Neural crest cell (in vitro differentiated cells): Measurements from ENCODE around the gene ABCA6. TPM values are rescaled to one million over a fixed set of nuclear protein-coding genes. Genes with fewer than 3 reads are reported as not detected.

Experiments used
- DNase-seq: peaks from one replicate; pipeline ENCODE4 v3.0.0; 2021; ENCODE audit warnings: low read depth, mixed read lengths, low spot score
- H3K27ac Mint-ChIP-seq: one replicate; pipeline ENCODE4 v1.8.0; 2021; ENCODE audit warnings: mild to moderate bottlenecking, mixed read lengths; ENCODE audit not compliant: unreplicated experiment
- H3K27me3 Mint-ChIP-seq: 2 replicates; pipeline ENCODE4 v1.8.0; 2021; ENCODE audit warnings: low read depth, mild to moderate bottlenecking, mixed read lengths
- H3K36me3 Mint-ChIP-seq: 2 replicates; pipeline ENCODE4 v1.8.0; 2021; ENCODE audit warnings: low read depth, mild to moderate bottlenecking, mixed read lengths
- H3K4me1 Mint-ChIP-seq: 2 replicates; pipeline ENCODE4 v1.8.0; 2021; ENCODE audit warnings: mixed read lengths
- H3K4me3 Mint-ChIP-seq: one replicate; pipeline ENCODE4 v1.8.0; 2021; ENCODE audit warnings: mild to moderate bottlenecking, mixed read lengths
- H3K9me3 Mint-ChIP-seq: 2 replicates; pipeline ENCODE4 v1.8.0; 2021; ENCODE audit warnings: mixed read lengths
- CTCF ChIP-seq: fragments of 200-600 bp; sonication (generic); conservative IDR thresholded peaks from 2 replicates; pipeline ENCODE4 v1.5.0; 2021; ENCODE audit warnings: antibody characterized with exemption, mild to moderate bottlenecking
- total RNA-seq: library from RNA; stranded (reverse); gene quantifications from 2 replicates; pipeline ENCODE4 v1.2.1, GENCODE V29; 2021

The ABCA6 gene
- total RNA-seq, 1 donor from 2014 or later, result 0.16 TPM

GRCh38 chr17:69105907-69106730 lies 35.6 kb downstream of the ABCA6 start:
- Mint-ChIP-seq H3K27me3 (no peaks in the 10 kb centered on the region), H3K36me3 (no peaks in the 10 kb centered on the region), H3K9me3 (no peaks in the 10 kb centered on the region), H3K4me3 (no peak overlapping the region), H3K4me1 (no peaks in the 10 kb centered on the region), H3K27ac (no peak overlapping the region)
- no peak for TF ChIP-seq CTCF
- DNase-seq, result no peak

GRCh38 chr17:69103557-69104233 lies 38.0 kb downstream of the ABCA6 start:
- Mint-ChIP-seq H3K27me3 (no peaks in the 10 kb centered on the region), H3K4me3 (no peak overlapping the region), H3K4me1 (no peaks in the 10 kb centered on the region), H3K36me3 (no peaks in the 10 kb centered on the region), H3K9me3 (no peaks in the 10 kb centered on the region), H3K27ac (no peak overlapping the region)
- no peak for TF ChIP-seq CTCF
- DNase-seq, result no peak

GRCh38 chr17:69098625-69099024 lies 43.1 kb downstream of the ABCA6 start:
- H3K4me3 Mint-ChIP-seq, result no peak overlapping the region
- DNase-seq, result no peak
- H3K36me3 Mint-ChIP-seq, result no peaks in the 10 kb centered on the region
- no peak overlapping the region for H3K27ac Mint-ChIP-seq
- H3K9me3 Mint-ChIP-seq, result peaks cover 2% of the 10 kb centered on the region
- H3K4me1 Mint-ChIP-seq, result peaks cover 4% of the 10 kb centered on the region
- TF ChIP-seq CTCF, result no peak
- H3K27me3 Mint-ChIP-seq, result no peaks in the 10 kb centered on the region

- TF ChIP-seq CTCF, result no peak
These were observed 45.2 kb downstream of the ABCA6 start for GRCh38 chr17:69096541-69096940.

GRCh38 chr17:69093995-69094394 lies 47.7 kb downstream of the ABCA6 start:
- no peaks in the 10 kb centered on the region for H3K36me3 Mint-ChIP-seq
- no peaks in the 10 kb centered on the region for H3K27me3 Mint-ChIP-seq
- TF ChIP-seq CTCF, result no peak
- H3K27ac Mint-ChIP-seq, result no peak overlapping the region
- peaks cover 6% of the 10 kb centered on the region for H3K9me3 Mint-ChIP-seq
- no peak overlapping the region for H3K4me3 Mint-ChIP-seq
- peaks cover 14% of the 10 kb centered on the region for H3K4me1 Mint-ChIP-seq
- DNase-seq, result no peak

More at GRCh38 chr17:69096541-69096940, 45.2 kb downstream of the ABCA6 start:
- H3K9me3 Mint-ChIP-seq, result peaks cover 2% of the 10 kb centered on the region
- no peak overlapping the region for H3K27ac Mint-ChIP-seq
- peaks cover 11% of the 10 kb centered on the region for H3K4me1 Mint-ChIP-seq
- H3K27me3 Mint-ChIP-seq, result no peaks in the 10 kb centered on the region
- H3K4me3 Mint-ChIP-seq, result no peak overlapping the region
- no peaks in the 10 kb centered on the region for H3K36me3 Mint-ChIP-seq
- DNase-seq, result no peak
